SH-SY5Y (cell line): ENCODE measurements around the gene MCOLN2.

Source experiments
- GATA2 ChIP-seq: IDR thresholded peaks from 2 replicates; pipeline ENCODE4 v1.6.1; 2011; ENCODE audit warnings: mild to moderate bottlenecking, low read depth, low read length
- GATA3 ChIP-seq: IDR thresholded peaks from 2 replicates; pipeline ENCODE4 v1.6.1; 2011; ENCODE audit warnings: low read depth, mild to moderate bottlenecking, low read length, moderate library complexity

- no peak for TF ChIP-seq GATA2
- TF ChIP-seq GATA3, result no peak
Measured at GRCh38 chr1:85041793-85042192, 44.9 kb upstream of the MCOLN2 start.
